Neutrophil (primary cell): ENCODE measurements around the gene ARFGEF2.

Experiments
- H3K27ac ChIP-seq: fragments of 200-600 bp; sonication (generic); 2 replicates; pipeline ENCODE4 v1.5.1; 2016; ENCODE audit warnings: mild to moderate bottlenecking, moderate library complexity
- H3K27me3 ChIP-seq: fragments of 200-600 bp; sonication (generic); 2 replicates; pipeline ENCODE4 v1.6.0; 2016; ENCODE audit warnings: mild to moderate bottlenecking
- H3K36me3 ChIP-seq: fragments of 200-600 bp; sonication (generic); 2 replicates; pipeline ENCODE4 v1.5.1; 2017
- H3K4me1 ChIP-seq, 2 experiments: fragments of 200-600 bp in 1 of 2; sonication (generic) in 1 of 2; 1 replicate in 1 of 2; 2 replicates in 1 of 2; pipeline versions ENCODE4 v1.5.1 to v1.6.1; 2013 to 2016; ENCODE audit warnings: low read depth in 1 of 2, low read length in 1 of 2, mild to moderate bottlenecking in 1 of 2, moderate library complexity in 1 of 2; ENCODE audit not compliant: control insufficient read depth in 1 of 2, insufficient read depth in 1 of 2
- H3K4me3 ChIP-seq, 2 experiments: fragments of 200-600 bp in 1 of 2; sonication (generic) in 1 of 2; 1 replicate in 1 of 2; 2 replicates in 1 of 2; pipeline ENCODE4 v1.5.1; 2013 to 2016; ENCODE audit warnings: low read depth in 1 of 2, low read length in 1 of 2, mild to moderate bottlenecking in 1 of 2, moderate library complexity in 1 of 2
- H3K9me3 ChIP-seq: fragments of 200-600 bp; sonication (generic); 2 replicates; pipeline ENCODE4 v1.5.1; 2016
- CTCF ChIP-seq: fragments of 200-600 bp; sonication (generic); IDR thresholded peaks from 2 replicates; pipeline ENCODE4 v1.5.1; 2016; ENCODE audit warnings: antibody characterized with exemption

Gene ARFGEF2

GRCh38 chr20:48908656-48909319 is 12.7 kb upstream of the ARFGEF2 start:
- Histone ChIP-seq H3K27me3 (no peaks in the 10 kb centered on the region), H3K4me1 (peaks cover 13 to 15% of the 10 kb centered on the region in 2 experiments), H3K27ac (no peak overlapping the region)

GRCh38 chr20:48909910-48910309 is 11.6 kb upstream of the ARFGEF2 start:
- Histone ChIP-seq H3K36me3 (no peaks in the 10 kb centered on the region), H3K4me3 (no peak overlapping the region), H3K9me3 (no peaks in the 10 kb centered on the region), H3K27ac (peak overlapping the region; percentile 1), H3K4me1 (peaks cover 9 to 15% of the 10 kb centered on the region in 2 experiments), H3K27me3 (no peaks in the 10 kb centered on the region)
- no peak for TF ChIP-seq CTCF

More at GRCh38 chr20:48908656-48909319, 12.7 kb upstream of the ARFGEF2 start:
- Histone ChIP-seq H3K36me3 (no peaks in the 10 kb centered on the region), H3K4me3 (no peak overlapping the region), H3K9me3 (no peaks in the 10 kb centered on the region)
- TF ChIP-seq CTCF, result no peak

- Histone ChIP-seq H3K27me3 (no peaks in the 10 kb centered on the region), H3K27ac (peak overlapping the region; percentile 1), H3K4me1 (peaks cover 9 to 15% of the 10 kb centered on the region in 2 experiments), H3K36me3 (no peaks in the 10 kb centered on the region), H3K9me3 (no peaks in the 10 kb centered on the region), H3K4me3 (no peak overlapping the region)
- no peak for TF ChIP-seq CTCF
Observed at GRCh38 chr20:48910347-48910781, 11.1 kb upstream of the ARFGEF2 start.

- H3K36me3 ChIP-seq, result no peaks in the 10 kb centered on the region
- no peaks in the 10 kb centered on the region for H3K27me3 ChIP-seq
- no peaks in the 10 kb centered on the region for H3K9me3 ChIP-seq
- H3K27ac ChIP-seq, result no peak overlapping the region
- TF ChIP-seq CTCF, result no peak
- H3K4me1 ChIP-seq, result peaks cover 9 to 15% of the 10 kb centered on the region in 2 experiments
- H3K4me3 ChIP-seq, result no peak overlapping the region
Observed at GRCh38 chr20:48912065-48912464, 9.4 kb upstream of the ARFGEF2 start.

GRCh38 chr20:48916699-48917098 is 4.8 kb upstream of the ARFGEF2 start:
- Histone ChIP-seq H3K4me3 (no peak overlapping the region), H3K36me3 (no peaks in the 10 kb centered on the region), H3K4me1 (peaks cover 10 to 12% of the 10 kb centered on the region in 2 experiments), H3K27ac (no peak overlapping the region), H3K9me3 (no peaks in the 10 kb centered on the region), H3K27me3 (no peaks in the 10 kb centered on the region)
- no peak for TF ChIP-seq CTCF
